Fibroblast of skin of abdomen (primary cell): Measurements from ENCODE around the gene ERBB4.

Experiments used
- DNase-seq: peaks from one replicate; pipeline ENCODE4 v3.0.0-alpha.2; 2013

ERBB4 gene

DNA sequence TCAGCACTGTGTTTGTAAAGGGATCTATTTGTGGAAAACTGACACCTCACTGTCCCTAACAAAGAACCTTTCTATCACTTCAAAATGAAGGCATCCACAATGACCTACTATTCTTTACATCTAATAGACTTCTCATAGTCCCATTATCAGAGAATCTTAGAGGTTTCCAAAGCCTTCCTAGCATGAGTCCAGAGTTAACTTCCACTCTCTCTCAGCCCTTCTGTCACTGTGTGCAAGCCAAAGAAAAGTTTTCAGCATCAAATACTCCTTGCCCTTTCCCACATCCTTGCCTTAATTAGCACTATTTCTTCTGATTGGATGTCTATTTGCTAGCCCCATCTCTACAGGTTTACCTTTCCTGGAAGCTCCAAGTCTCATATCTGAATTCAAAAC lies 178.5 kb downstream of the ERBB4 start:
- DNase-seq = no peak

DNA sequence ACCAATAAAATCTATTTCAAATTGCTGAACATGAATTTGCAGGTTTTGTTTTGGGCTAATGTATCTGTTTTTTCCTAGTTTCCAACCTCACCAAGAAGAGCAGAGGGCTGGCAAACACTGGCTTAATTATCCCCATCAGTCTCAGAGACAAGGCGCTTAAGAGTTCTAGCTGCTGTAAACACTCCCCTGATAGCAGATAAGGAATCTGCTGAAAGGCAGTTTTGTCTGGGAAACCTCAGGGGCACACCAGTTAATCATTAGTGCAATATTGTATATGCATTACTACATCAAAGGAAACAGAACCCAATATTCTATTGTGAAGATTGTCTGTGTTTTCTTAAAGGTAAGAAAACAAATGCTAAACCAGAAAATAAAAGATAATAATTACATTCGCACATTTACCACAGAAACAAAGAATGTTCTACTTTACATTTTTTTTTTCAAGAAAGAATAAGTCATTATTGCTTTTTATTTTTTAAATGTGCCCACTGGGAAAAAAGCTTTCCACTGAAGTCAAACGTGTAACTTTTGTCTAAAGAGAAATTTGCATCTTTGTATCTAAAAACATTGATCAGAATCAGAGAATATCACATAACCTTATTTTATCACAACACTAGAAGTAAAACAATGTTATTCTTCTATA lies 179.1 kb downstream of the ERBB4 start:
- no peak for DNase-seq

DNA sequence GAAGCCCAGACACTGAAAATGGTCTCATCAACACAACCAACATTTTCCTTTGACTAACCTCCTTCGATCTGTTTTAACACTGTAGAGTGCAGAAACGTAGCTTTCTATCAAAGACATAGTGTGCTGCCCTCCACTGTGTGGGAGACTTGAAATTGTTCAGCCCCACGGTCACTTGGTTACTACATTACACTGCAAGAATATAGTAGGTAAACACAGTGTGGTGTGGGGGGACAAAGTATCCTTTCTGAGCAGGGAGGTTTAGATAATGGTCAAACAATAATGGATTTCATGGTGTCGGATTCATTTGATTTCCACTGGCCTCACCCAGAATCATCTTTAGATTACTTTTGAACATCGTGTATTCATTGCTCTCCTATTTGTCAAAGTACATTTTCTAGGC lies 181.0 kb downstream of the ERBB4 start:
- no peak for DNase-seq

DNA sequence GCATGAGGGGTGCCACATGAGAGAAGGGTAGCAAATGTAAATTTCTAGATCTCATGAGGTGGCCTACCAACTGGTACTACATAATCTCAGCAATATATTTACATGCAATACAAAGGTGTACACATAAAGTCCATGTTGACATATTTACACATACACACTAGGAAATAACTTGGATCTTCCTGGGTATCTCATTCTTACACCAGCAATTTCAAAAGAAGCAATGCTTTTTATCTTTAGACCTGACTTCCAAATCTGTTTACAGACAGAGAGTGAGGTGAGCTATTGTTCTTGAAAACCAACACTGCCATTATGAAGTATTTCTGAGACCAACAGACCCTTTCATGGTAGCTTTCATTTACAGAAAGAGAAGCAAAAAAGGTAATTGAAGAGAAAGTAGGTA lies 184.2 kb downstream of the ERBB4 start:
- no peak for DNase-seq

DNA sequence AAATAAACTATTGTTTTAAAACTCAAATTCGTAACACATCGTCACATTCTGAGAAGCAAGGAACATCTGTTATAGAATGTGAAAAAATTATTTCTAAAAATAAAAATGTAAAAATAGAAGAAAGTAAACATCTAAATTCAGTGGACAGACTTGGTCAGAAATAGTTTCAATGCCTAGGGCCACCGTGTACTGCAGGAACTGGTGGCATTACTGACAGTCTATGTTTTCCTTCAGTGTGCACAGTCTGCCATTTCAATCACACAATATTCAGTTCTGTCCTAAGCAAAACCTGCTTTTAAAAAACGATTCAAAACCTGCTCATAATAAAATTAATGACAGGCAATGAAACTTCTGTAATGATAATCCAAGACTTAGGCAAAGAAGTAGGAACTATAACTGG lies 190.1 kb downstream of the ERBB4 start:
- no peak for DNase-seq

DNA sequence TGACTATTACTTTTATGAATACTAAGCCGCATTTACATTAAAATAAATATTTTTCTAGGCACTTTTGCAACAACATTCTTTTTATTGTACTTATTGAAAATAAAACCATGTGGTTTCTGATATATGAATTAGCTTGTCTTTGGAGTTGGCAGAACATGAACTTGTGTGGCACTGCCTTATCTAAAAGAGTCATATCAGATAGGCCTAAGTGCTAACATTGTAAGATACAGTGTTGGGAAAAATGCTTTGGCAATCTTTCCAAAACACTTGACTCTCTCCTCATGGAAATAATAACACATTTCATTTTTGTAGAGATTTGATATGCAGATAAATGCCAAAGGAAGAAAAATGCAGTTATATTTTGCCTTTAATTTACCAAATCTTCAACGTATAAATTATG lies 191.7 kb downstream of the ERBB4 start:
- DNase-seq = no peak

DNA sequence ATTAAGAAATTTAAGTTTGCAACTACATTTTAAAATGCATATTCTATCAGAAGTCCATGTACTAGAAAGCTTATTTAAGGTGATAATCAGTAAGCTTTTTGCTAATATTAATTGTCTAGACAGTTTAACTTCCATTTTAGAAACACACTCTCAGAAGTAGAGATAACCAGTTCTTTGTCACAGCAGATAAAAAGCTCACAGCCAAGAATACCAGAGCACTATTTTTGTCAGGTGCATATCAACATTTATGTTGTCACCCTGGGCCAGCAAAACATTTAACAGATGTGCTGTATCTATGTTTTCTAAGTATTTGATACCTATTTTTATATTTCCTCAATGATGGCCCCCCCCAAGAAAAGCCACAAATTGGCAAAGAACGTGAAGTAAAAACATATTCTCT lies 192.6 kb downstream of the ERBB4 start:
- no peak for DNase-seq

DNA sequence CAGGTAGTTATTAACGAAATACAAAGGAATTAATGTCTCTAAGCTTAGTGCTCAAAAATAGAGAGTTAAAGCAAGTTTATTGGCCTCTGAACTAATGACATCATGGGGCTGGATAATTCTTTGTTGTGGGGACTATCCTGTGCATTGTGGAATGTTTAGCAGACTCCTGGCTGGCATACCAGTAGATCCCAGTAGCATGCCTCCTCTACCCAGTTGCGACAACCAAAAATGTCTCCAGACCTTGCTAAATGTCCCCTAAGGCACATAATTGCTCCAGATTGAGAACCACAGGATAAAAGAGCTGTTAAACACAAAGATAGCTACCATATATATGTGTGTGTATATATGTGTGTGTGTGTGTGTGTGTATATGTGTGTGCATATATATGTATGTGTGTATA lies 194.5 kb downstream of the ERBB4 start:
- DNase-seq = no peak

DNA sequence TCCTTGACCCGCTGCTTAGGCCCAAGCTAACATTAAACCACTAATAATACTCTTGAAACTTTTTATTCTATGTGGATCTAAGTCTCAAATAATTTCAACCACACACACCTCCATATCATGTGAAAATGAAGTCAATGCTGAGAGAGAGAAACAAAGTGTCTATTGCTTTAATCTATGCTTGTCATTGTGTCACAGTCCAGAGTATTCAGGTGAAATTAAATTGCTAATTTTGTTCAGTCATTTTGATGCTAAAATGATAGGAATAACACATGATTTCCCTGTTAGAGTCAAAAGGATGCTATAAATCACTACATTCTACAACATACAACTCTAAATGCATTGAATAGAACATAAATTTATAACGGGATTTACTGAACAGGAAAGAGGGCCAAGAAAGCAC lies 195.4 kb downstream of the ERBB4 start:
- no peak for DNase-seq

DNA sequence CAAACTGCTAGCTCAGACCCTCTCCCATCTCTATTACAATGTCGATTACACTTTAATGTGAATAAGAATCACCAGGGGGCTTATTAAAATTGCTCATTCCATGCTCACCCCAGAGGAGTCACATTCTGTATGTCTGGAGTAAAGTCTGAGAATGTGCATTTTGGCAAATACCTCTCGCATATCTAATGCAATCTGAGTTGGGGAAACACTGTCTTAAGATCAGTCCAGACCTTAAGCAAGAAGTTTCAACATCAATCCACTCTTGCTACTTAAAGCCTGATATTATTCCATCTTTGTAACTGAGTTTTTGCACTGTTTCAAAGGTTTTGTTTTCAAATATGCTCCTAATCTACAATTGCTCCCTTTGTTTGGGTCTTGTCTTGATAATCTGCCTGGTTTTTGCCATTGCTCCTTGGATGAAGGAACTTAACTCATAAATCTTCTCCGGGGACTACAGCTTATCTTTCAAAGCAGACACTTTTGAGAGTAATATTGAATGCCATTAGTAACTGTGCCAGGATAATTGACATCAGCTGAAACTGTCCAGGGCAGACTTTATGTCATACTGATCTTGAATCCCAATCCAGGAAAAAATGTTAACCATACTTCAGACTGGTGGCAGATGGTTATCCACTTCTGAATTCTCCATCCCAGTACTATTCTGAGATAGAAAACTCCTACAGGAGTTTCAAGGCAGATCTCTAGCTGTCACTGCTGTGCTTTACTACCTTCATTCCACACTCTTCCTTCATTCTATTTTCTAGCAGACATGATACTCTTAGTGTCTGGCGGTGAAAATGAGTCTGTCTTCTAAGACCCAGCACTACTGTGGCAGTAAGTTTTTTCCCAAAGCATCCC lies 200.9 kb downstream of the ERBB4 start:
- no peak for DNase-seq

DNA sequence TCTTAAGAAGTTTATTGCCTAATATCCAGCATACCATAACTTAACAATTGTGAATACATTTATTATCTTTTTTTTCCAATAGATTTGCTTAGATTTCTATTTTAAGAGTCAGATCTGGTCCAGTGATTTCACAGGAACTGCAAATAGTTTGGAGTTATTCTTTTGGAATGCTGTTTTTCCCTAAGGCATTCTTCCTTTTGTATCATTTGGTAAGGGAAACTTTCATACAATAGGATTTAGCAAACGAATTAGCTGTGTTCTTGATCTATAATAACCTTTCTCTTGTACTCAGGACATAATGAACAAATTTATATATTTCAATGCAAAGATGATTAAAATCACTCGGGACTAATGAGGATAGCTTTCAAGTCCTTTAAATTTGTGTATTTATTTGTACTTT lies 201.6 kb downstream of the ERBB4 start:
- DNase-seq = no peak

DNA sequence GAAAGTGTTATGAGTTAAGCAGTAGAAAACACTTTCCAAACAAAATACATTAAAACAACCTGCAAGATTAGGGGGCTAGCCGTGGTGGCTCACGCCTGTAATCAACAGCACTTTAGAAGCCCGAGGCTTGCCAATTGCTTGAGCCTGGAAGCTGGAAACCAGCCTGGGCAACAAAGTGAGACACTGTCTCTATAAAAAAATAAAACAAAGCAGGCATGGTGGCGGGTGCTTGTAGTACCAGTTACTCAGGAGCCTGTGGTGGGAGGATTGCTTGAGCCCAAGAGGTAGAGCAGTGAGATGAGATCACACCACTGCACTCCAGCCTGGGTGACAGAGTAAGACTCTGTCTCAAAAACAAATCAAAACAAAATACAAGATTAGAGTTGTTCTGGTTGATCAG lies 208.3 kb downstream of the ERBB4 start:
- DNase-seq = no peak

DNA sequence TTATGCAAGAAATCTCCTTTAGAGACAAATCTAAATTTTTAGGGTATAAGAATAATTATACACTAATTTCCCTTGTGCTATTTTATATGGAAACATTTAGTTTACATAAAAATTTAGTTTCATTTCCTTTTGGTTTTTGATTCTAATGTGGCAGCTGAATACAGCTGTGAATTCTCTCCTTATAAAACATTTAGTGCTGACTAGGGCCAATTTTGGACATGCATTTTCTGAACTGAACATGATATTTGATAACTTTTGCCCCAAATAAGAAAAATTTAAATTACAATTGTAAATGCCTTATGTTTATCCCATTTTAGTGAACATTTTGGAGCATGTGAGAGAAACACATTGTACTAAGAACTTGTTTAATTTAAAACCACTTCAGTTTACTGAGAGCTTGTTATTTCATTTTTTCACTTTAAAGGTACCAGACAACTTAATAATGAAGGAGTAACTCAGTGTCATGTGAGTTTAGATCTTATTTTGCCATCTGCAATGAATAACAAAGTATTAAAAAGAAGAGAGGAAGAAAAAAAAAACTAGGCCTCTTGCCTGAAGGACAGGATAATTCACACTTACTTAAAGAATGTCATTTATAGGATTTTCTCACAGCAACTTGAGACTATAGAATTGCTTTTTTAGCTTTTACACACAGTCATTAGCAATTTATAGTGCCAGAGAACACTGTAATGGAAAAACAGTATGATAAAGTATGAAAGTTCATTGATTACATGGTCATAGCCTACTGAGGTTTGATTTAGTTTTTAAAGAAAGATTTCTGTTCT lies 209.7 kb downstream of the ERBB4 start:
- DNase-seq = no peak

DNA sequence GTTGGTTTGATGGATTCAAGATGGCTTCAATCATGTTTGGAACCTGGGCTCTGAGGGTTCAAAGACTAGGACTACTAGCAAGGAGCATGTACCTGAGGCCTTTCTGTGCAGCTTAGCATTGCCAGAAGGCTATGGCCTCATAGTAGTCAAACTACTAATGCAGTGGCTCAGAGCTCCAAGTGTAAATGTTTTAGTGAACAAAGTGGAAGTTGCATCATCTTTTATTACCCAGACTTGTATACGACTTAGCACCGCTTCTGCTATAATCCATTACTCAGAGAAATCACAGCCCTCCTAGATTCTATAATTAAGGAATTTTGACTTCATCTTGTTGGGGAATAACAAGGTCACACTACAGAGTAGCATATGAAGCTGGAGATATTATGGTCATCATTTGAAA lies 210.5 kb downstream of the ERBB4 start:
- peak; percentile 4 for DNase-seq

DNA sequence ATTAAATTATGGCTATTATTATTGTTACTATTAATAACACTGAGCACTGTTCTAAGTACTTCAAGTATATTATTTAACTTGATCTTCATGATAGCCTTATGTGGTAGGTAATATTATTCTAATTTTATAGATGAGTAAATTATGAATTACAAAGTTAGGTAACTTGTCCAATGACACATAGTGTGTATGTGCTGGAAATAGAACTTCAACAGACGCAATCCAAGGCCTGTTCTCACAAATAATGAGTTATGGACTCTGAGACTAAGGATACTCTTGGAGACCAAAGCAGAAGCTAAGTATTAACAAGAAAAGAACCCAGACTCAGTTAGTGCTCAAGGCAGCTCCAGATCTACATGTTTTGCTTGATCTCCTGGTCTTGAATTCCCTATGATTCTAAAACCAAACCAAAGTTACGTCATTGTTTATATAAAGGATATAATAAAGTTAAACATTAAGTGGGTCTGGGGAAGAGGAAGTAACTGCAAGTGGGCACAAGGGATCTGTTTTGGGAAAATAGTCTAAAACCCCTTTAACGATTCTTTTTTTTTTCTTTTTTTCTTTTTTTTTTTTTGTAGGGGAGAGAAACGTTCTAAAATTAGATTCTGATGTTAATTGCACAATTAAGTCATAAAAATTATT lies 211.3 kb downstream of the ERBB4 start:
- DNase-seq = no peak

DNA sequence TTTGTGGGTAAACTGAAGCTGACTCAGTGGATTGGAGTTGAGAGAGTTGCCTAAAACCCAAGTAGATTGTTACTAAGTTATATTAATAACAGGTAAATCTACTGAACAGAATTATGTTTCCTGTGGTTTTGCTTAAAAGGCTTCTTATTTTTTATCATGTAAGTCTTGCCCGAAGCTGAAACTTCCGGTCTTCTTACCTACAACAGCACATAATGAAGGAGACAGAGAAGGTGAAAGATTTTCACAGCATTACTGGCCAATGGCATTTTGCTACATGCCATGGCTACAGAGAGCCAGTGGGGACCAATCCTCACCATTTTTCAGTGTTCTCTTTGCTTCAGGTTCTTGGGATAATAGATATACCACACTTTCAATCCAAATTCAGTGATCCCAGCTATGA lies 220.0 kb downstream of the ERBB4 start:
- DNase-seq = no peak

DNA sequence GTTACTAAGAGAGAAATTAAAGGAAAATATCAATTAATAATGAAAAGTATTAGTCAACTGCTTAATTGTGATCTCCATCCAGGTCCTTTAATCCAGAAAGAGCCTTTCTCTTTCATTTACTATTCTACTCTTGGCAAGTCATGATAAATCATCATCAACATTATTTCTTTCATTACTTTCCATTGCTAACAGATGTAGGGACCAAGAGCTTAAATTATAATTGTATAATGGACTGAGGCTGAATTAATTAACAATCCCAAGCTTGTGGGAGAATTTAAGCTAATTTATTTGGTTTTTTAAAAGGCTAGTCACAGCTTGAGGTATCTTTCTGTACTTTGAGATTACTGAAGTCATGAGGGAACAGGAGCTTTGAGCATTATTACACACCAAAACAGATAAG lies 223.9 kb downstream of the ERBB4 start:
- no peak for DNase-seq

DNA sequence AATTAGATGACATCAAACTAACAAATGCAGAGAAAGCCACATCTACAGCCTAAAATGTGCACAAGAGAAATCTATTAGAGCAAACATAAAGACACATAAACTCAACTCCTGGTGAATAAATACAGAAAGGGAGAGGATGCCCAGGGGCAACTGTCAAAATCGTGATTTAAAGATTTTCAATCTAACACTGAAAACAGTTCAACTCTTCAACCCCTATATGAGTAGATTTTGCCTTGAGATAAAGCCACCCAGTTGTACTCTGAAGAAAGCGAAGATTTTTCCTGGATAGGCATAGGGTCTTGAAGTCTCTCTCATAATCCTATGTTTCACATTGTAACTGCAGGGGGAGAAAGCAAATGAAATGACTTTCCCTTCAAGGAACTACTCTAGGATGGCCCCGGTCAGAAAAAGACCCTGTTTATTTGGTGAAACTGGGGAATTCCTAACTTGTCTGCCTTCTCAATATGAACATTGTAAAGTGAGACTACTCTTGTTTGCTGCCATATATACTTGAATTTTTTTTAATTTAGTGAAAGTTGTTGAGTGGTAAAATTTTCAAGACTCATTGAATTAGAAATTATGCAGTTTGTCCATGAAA lies 226.7 kb downstream of the ERBB4 start:
- no peak for DNase-seq

DNA sequence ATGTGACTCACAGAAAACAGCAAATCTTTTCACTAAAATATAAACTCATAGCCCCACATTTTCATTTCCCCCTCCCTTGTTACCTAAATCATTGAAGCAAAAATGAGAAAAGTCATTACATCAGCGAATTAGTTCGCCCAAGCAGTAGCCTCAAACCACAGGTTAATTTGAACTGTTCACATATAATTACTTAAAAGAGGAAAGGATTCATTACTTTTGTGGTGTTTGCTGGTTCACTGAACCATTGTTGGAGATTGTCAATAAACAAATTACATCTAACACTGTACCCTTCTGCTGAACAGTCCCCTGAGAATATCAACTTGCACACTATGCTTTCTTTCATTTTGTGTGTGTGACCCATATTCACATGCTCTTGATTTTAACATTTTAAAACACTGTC lies 238.7 kb downstream of the ERBB4 start:
- DNase-seq = no peak

DNA sequence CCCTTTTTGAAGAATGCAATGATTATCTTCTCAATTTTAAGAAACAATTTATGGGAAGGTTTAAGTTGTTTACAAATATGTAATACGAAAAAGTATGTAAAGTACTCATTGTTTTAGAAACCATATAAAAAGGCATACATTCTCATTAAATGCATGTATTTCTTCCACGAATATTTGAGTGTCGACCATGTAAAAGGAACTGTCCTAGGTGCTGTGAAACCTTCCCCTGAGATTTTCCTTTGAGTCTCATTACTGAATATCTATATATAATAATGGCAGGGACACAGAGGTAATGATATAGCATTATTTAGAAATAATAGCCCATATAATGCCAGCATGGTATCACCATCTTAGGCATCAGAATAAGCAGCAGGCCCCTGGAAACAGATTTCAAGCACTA lies 239.3 kb downstream of the ERBB4 start:
- DNase-seq = no peak

DNA sequence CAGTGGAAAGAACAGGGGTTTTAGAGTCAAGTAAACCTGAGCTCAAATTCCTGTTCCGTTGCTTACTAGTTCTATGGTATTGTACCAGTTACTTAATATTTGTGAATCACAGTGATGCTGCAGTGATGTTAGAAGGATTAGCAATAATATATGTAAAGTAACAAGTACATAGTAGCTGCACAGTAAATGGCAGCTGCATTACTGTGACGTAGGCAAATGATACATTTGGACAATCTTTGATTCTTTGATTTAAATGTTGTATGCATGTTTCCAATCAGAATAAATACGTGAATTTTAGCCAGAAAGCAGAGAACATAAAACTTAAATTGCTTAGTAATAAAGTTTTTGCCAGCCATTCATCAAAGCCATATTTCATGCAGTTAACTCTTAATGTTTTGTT lies 243.0 kb downstream of the ERBB4 start:
- no peak for DNase-seq

DNA sequence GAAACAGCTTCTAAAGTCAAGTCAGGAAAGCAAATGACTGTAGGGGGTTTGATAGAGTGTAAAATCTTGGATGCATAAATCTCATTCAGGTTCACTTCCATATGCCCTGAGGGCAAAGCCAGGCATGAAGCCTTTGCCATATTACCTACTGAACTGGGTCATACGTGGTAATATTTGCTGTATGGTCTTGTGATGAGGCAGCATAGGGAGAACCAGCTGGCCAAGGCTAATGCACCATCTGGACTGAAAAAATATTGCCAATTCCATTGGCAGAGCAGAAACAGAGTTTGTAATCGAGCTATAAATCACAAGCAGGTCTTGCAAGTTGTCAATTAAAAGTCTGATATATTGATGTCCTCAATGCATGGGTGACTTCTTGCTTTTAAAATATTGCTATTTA lies 243.8 kb downstream of the ERBB4 start:
- no peak for DNase-seq

DNA sequence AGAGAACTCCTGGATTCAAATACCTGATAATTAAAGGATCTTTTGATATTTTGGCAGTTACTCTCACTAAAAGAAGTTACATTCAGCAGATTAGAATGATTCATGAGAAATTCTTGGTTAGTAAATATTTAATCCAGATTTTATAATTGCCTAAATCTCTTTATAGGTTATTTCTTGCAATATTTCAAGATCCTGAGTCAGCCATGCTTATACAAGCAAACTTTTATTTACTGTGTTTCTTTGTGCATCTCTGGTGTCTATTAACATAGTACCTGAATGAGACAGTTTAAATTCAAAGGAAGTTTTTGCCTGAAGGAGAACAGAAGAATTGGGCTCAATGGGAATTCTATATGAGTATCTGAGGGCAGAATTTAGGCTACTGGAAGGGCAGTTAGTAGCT lies 249.3 kb downstream of the ERBB4 start:
- no peak for DNase-seq
